HFFc6 (cell line): ENCODE results near the gene ABCG4. TPM values are rescaled to one million over a fixed set of nuclear protein-coding genes. Genes with fewer than 3 reads are reported as not detected.

Experiments used
- DNase-seq: peaks from one replicate; pipeline ENCODE4 v3.0.0-alpha.2; 2018
- H3K27ac Mint-ChIP-seq: 2 replicates; pipeline ENCODE4 v1.8.0; 2020; ENCODE audit warnings: mild to moderate bottlenecking, mixed read lengths
- H3K27me3 Mint-ChIP-seq: 2 replicates; pipeline ENCODE4 v1.8.0; 2021; ENCODE audit warnings: mild to moderate bottlenecking, moderate library complexity, mixed read lengths; ENCODE audit not compliant: insufficient read depth
- H3K36me3 Mint-ChIP-seq: 2 replicates; pipeline ENCODE4 v1.8.0; 2021; ENCODE audit warnings: low read depth, mixed read lengths
- H3K4me1 Mint-ChIP-seq: 2 replicates; pipeline ENCODE4 v1.8.0; 2020; ENCODE audit warnings: low read depth, mixed read lengths
- H3K4me3 Mint-ChIP-seq: 2 replicates; pipeline ENCODE4 v1.8.0; 2020; ENCODE audit warnings: mild to moderate bottlenecking, moderate library complexity, mixed read lengths
- H3K9me3 Mint-ChIP-seq: 2 replicates; pipeline ENCODE4 v1.8.0; 2020; ENCODE audit warnings: mild to moderate bottlenecking, mixed read lengths
- CTCF ChIP-seq: fragments of 200-600 bp; sonication (generic); IDR thresholded peaks from 2 replicates; pipeline ENCODE4 v1.5.0; 2021; ENCODE audit warnings: antibody characterized with exemption, mild to moderate bottlenecking
- total RNA-seq, 6 experiments: library from RNA; stranded (reverse); fragmentation: NEBNext Ultra II Directional; extraction: Animal tissue kit (Norgen Biotek cat#: 25700); gene quantifications; 2 replicates in 1 of 6; 3 replicates in 5 of 6; pipeline ENCODE4 v1.2.3, GENCODE V29; 2021

Gene ABCG4
- total RNA-seq, 6 experiments from 2014 or later: 0.05 to 0.50 (median 0.18) TPM

- Mint-ChIP-seq H3K27ac (no peak overlapping the region), H3K9me3 (no peaks in the 10 kb centered on the region), H3K27me3 (peaks cover 16% of the 10 kb centered on the region), H3K36me3 (no peaks in the 10 kb centered on the region), H3K4me1 (no peaks in the 10 kb centered on the region), H3K4me3 (no peak overlapping the region)
- DNase-seq: no peak
- TF ChIP-seq CTCF: no peak
These were observed 37.3 kb downstream of the ABCG4 start for GRCh38 chr11:119185981-119186634.

- Mint-ChIP-seq H3K36me3 (no peaks in the 10 kb centered on the region), H3K4me1 (no peaks in the 10 kb centered on the region), H3K27ac (no peak overlapping the region), H3K4me3 (no peak overlapping the region), H3K9me3 (no peaks in the 10 kb centered on the region), H3K27me3 (peaks cover 16% of the 10 kb centered on the region)
- TF ChIP-seq CTCF: no peak
- DNase-seq: no peak
These were observed 38.5 kb downstream of the ABCG4 start for GRCh38 chr11:119187123-119187892.

GRCh38 chr11:119188067-119188466 is 39.2 kb downstream of the ABCG4 start:
- Mint-ChIP-seq H3K27me3 (peaks cover 16% of the 10 kb centered on the region), H3K27ac (no peak overlapping the region), H3K9me3 (no peaks in the 10 kb centered on the region), H3K4me1 (no peaks in the 10 kb centered on the region), H3K4me3 (no peak overlapping the region), H3K36me3 (no peaks in the 10 kb centered on the region)
- no peak for DNase-seq
- no peak for TF ChIP-seq CTCF

- Mint-ChIP-seq H3K27ac (no peak overlapping the region), H3K36me3 (no peaks in the 10 kb centered on the region), H3K4me3 (no peak overlapping the region), H3K27me3 (peaks cover 21% of the 10 kb centered on the region), H3K9me3 (no peaks in the 10 kb centered on the region), H3K4me1 (no peaks in the 10 kb centered on the region)
- no peak for DNase-seq
- TF ChIP-seq CTCF: no peak
These were observed 40.0 kb downstream of the ABCG4 start for GRCh38 chr11:119188887-119189286.

- Mint-ChIP-seq H3K4me1 (no peaks in the 10 kb centered on the region), H3K27ac (no peak overlapping the region), H3K36me3 (no peaks in the 10 kb centered on the region), H3K4me3 (no peak overlapping the region), H3K9me3 (no peaks in the 10 kb centered on the region), H3K27me3 (peaks cover 21% of the 10 kb centered on the region)
- DNase-seq: no peak
- no peak for TF ChIP-seq CTCF
These were observed 40.5 kb downstream of the ABCG4 start for GRCh38 chr11:119189393-119189792.
